Measurements from ENCODE around the gene OSCAR. TPM values are rescaled to one million over a fixed set of nuclear protein-coding genes. Genes with fewer than 3 reads are reported as not detected.

The OSCAR gene
- total RNA-seq, 1 donor from 2014 or later: 0.37 TPM

DNA sequence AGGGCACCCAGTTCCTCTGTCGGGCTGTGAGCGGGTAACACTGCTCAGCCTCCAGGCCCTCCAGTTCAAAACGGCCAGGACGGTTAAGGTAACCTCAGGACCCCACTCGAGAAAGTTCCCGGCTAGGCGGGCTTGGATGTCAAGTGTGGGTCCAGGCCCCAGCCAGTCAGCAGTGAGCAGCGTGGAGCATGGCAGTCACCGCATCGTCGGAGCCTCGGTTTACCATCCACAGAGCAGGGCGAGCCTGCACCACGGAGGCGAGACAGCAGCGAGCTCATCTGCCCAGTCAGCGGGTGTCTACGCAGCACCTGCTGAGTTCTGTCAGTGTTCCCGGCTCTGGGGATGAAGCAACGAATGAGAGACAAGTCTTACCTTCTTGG is 29.0 kb upstream of the OSCAR start:
- H3K4me1 Mint-ChIP-seq (ENCODE audit: low read depth): no peaks in the 10 kb centered on the region
- H3K36me3 Mint-ChIP-seq (ENCODE audit: low read depth): peaks cover 12% of the 10 kb centered on the region

DNA sequence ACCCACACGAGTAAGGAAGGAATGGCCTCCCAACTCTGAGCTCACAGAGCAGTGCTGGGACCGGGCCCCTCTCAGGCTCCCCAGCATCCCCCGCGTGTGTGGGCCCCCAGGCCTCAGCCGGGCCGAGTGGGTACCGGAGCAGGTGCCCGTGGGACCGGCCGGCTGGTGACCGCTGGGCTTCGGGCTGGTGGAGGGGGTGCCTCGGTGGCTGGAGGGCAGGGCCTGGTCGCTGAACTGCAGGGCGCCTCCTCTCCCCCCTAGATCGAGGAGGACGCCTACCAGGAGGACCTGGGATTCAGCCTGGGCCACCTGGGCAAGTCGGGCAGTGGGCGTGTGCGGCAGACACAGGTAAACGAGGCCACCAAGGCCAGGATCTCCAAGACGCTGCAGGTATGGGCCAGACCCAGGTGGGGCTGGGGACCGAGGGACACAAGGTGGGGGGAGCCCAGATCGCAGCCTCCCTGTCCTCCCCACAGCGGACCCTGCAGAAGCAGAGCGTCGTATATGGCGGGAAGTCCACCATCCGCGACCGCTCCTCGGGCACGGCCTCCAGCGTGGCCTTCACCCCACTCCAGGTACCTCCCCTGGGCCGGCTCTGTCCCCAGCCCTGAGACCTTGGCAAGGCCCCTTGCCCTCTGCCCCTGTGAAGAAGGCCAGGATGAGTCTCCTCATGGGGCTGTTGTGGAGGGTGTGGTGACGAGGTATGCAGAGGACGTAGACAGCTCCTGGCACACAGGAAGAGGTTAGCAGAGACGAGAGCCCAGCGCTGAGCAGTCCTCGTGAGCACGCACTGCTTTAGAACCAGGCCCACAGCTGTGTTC is 28.4 kb upstream of the OSCAR start:
- Mint-ChIP-seq H3K4me1 (ENCODE audit: low read depth) (no peaks in the 10 kb centered on the region), H3K9me3 (ENCODE audit: low read depth) (no peaks in the 10 kb centered on the region), H3K4me3 (ENCODE audit: unreplicated experiment) (no peak overlapping the region), H3K27me3 (ENCODE audit: low read depth) (no peaks in the 10 kb centered on the region), H3K36me3 (ENCODE audit: low read depth) (peaks cover 14% of the 10 kb centered on the region), H3K27ac (ENCODE audit: unreplicated experiment) (no peak overlapping the region)
- no peak for DNase-seq (ENCODE audit: low spot score)
- TF ChIP-seq CTCF (IDR thresholded peaks at IDR 0.05): no peak

More for the DNA sequence above, 29.0 kb upstream of the OSCAR start:
- Mint-ChIP-seq H3K9me3 (ENCODE audit: low read depth) (no peaks in the 10 kb centered on the region), H3K27me3 (ENCODE audit: low read depth) (peaks cover 4% of the 10 kb centered on the region), H3K27ac (ENCODE audit: unreplicated experiment) (no peak overlapping the region), H3K4me3 (ENCODE audit: unreplicated experiment) (no peak overlapping the region)
- TF ChIP-seq CTCF (IDR thresholded peaks at IDR 0.05): no peak
- DNase-seq (ENCODE audit: low spot score): no peak

DNA sequence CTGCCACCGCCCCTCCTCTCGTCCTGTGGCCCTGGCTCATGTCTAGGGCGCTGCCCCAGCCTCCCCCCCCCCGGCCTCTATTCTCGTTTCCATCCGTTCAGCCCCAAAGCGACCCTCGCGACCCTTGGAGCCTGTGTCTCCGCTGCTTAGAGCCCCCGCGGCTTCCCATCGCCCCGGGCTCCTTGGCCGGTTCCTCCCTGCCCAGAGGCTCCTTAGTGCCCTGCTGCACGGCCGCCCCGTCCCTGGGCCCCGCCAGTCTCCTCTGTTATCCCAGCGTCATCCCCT is 27.8 kb upstream of the OSCAR start:
- peaks cover 17% of the 10 kb centered on the region for H3K36me3 Mint-ChIP-seq (ENCODE audit: low read depth)
- no peak overlapping the region for H3K27ac Mint-ChIP-seq (ENCODE audit: unreplicated experiment)
- H3K4me1 Mint-ChIP-seq (ENCODE audit: low read depth): no peaks in the 10 kb centered on the region
- DNase-seq (ENCODE audit: low spot score): no peak
- no peaks in the 10 kb centered on the region for H3K27me3 Mint-ChIP-seq (ENCODE audit: low read depth)
- no peaks in the 10 kb centered on the region for H3K9me3 Mint-ChIP-seq (ENCODE audit: low read depth)
- TF ChIP-seq CTCF (IDR thresholded peaks at IDR 0.05): no peak
- H3K4me3 Mint-ChIP-seq (ENCODE audit: unreplicated experiment): no peak overlapping the region

GRCh38 chr19:54127688-54128440 is 27.3 kb upstream of the OSCAR start:
- no peak for DNase-seq (ENCODE audit: low spot score)
- TF ChIP-seq CTCF (IDR thresholded peaks at IDR 0.05): no peak
- H3K27ac Mint-ChIP-seq (ENCODE audit: unreplicated experiment): no peak overlapping the region
- H3K27me3 Mint-ChIP-seq (ENCODE audit: low read depth): no peaks in the 10 kb centered on the region
- no peaks in the 10 kb centered on the region for H3K9me3 Mint-ChIP-seq (ENCODE audit: low read depth)
- peaks cover 19% of the 10 kb centered on the region for H3K36me3 Mint-ChIP-seq (ENCODE audit: low read depth)
- H3K4me1 Mint-ChIP-seq (ENCODE audit: low read depth): no peaks in the 10 kb centered on the region
- H3K4me3 Mint-ChIP-seq (ENCODE audit: unreplicated experiment): no peak overlapping the region

- no peaks in the 10 kb centered on the region for H3K27me3 Mint-ChIP-seq (ENCODE audit: low read depth)
- no peaks in the 10 kb centered on the region for H3K9me3 Mint-ChIP-seq (ENCODE audit: low read depth)
- no peak overlapping the region for H3K27ac Mint-ChIP-seq (ENCODE audit: unreplicated experiment)
- H3K4me3 Mint-ChIP-seq (ENCODE audit: unreplicated experiment): no peak overlapping the region
- no peaks in the 10 kb centered on the region for H3K4me1 Mint-ChIP-seq (ENCODE audit: low read depth)
- H3K36me3 Mint-ChIP-seq (ENCODE audit: low read depth): peaks cover 20% of the 10 kb centered on the region
- TF ChIP-seq CTCF (IDR thresholded peaks at IDR 0.05): no peak
- DNase-seq (ENCODE audit: low spot score): no peak
Observed at GRCh38 chr19:54125713-54126112, 25.1 kb upstream of the OSCAR start.

All from chondrocyte (in vitro differentiated cells).